CD4-positive, alpha-beta T cell treated with Interleukin-6 for 4 hours (primary cell): ENCODE results near the gene ZBED4.

Experiments
- DNase-seq: peaks from one replicate; pipeline ENCODE4 v3.0.0-alpha.2; 2020; ENCODE audit warnings: mixed read lengths

The ZBED4 gene

DNA sequence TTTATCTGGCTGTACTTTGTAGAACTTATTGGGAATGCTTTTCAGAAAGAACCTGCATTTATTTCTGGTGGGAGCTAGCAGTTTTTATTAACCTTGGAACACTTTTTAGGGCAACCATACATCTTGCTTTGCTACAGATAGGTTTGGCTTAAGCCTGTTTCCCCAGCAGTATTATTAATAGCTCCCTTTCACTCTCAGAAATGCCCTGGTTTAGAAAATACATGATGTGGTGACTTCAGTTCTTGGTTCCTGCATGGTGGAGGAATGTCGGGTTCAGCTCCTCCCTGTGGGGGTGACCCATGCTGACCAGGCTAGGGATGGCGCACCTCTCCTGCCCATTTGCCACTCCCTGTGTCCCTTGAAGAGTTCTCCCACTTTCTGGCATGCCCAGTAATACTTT, 28.2 kb downstream of the ZBED4 start:
- no peak for DNase-seq

GRCh38 chr22:49882519-49883293, 29.1 kb downstream of the ZBED4 start:
- no peak for DNase-seq

- DNase-seq: no peak
Observed at GRCh38 chr22:49883294-49883640, 29.6 kb downstream of the ZBED4 start.

DNA sequence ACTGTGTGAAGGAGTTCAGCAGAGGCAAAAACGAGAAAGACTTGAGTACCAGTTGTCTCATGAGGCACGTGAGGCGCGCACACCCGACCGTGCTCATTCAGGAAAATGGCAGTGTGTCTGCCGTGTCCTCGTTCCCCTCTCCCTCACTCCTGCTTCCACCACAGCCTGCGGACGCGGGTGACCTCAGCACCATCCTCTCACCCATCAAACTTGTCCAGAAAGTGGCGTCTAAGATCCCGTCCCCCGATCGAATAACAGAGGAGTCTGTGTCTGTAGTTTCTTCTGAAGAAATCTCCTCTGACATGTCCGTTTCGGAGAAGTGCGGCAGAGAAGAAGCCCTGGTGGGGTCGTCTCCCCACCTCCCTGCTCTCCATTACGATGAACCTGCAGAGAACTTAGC, 30.4 kb downstream of the ZBED4 start:
- DNase-seq: no peak

DNA sequence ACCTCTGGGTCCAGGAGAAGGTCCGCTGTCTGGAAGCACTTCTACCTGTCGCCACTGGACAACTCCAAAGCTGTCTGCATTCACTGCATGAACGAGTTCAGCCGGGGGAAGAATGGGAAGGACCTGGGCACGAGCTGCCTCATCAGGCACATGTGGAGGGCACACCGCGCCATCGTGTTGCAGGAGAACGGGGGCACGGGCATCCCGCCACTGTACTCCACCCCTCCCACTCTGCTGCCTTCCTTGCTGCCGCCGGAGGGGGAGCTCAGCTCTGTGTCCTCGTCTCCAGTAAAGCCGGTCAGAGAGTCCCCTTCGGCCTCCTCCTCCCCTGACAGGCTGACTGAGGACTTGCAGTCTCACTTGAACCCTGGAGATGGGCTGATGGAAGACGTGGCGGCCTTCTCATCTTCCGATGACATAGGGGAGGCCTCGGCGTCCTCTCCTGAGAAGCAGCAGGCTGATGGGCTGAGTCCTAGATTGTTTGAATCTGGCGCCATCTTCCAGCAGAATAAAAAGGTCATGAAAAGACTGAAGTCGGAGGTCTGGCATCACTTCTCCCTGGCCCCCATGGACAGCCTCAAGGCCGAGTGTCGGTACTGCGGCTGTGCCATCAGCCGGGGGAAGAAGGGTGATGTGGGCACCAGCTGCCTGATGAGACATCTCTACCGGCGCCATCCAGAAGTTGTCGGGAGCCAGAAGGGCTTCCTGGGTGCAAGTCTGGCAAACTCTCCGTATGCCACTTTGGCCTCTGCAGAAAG, 31.0 kb downstream of the ZBED4 start:
- DNase-seq: no peak

DNA sequence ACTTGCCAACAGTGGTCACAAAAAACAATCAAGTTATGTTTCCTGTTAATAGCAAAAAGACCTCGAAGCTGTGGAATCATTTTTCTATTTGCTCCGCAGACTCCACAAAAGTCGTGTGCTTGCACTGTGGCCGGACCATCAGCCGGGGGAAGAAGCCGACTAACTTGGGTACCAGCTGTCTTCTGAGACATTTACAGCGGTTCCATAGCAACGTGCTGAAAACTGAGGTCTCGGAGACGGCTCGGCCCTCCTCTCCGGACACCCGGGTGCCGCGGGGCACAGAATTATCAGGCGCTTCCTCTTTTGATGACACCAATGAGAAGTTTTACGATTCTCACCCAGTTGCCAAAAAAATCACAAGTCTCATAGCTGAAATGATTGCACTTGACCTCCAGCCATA, 31.6 kb downstream of the ZBED4 start:
- DNase-seq: no peak

DNA sequence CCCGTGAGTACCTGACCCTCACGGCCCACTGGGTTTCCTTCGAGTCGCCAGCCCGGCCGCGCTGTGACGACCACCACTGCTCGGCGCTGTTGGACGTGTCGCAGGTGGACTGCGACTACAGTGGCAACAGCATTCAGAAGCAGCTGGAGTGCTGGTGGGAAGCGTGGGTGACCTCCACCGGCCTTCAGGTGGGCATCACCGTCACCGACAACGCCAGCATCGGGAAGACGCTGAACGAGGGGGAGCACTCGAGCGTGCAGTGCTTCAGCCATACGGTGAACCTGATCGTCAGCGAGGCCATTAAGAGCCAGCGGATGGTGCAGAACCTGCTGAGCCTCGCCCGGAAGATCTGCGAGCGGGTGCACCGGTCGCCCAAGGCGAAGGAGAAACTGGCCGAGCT, 32.2 kb downstream of the ZBED4 start:
- DNase-seq: no peak

- DNase-seq: no peak
Observed at GRCh38 chr22:49886346-49887063, 32.9 kb downstream of the ZBED4 start.

DNA sequence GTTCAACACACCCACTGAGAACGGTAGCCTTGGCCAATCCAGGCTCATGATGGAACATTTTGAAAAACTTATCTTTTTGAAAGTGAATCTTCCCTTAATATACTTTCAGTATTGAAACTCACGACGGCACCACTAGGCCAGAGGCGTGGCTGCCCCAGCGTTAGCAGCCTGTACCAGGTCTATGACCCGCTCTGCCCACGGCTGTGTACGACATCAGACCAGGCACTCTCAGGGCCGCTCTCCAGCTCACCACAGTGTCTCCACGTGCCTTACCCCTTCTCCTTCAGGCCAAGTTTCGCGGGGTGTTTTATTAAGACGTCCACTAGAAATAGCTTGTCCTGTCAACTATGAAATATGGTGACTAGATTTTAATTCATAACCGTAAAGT, 33.4 kb downstream of the ZBED4 start:
- no peak for DNase-seq

GRCh38 chr22:49887702-49888101, 34.1 kb downstream of the ZBED4 start:
- DNase-seq: no peak

DNA sequence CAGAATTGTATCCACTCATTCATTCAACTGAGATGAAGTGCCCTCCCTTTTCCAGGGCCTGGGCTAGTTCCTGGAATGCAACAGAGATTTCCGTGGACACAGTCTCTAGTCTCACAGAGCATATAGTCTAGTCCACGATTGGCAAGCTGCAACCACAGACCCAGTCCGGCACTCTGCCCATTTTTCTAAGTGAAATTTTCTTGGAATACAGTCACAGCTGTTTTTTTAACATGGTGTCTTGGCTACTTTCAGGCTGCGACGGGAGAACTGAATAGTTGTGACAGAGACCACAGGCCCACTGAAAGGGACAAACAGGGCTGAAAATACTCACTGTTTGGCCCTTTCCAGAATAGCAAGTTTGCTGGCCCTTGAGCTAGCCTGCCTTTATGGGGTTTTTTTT, 35.4 kb downstream of the ZBED4 start:
- no peak for DNase-seq

GRCh38 chr22:49892226-49892899, 38.7 kb downstream of the ZBED4 start:
- DNase-seq: no peak

DNA sequence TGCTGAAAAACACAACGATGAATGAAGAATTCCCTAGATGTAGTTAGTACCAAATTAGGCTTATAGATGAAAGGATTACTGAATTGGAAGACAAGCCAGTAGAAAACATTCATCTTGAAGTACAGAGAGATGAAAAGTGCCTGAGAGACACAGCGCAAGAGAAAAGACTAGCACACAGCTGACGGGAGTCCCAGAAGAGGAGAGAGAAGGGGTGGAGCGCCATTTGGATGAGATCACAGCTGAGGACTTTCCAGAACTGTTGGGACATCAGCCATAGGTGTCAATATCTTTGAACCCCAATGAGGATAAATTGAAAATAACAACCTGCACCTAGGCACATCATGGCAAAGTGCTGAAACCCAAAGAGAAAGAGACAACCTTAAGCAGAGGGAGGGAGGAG, 39.4 kb downstream of the ZBED4 start:
- no peak for DNase-seq

- no peak for DNase-seq
Observed at GRCh38 chr22:49894322-49895054, 40.8 kb downstream of the ZBED4 start.

- DNase-seq: no peak
Observed at GRCh38 chr22:49896201-49896600, 42.6 kb downstream of the ZBED4 start.

- DNase-seq: no peak
Observed at GRCh38 chr22:49897015-49897684, 43.5 kb downstream of the ZBED4 start.

DNA sequence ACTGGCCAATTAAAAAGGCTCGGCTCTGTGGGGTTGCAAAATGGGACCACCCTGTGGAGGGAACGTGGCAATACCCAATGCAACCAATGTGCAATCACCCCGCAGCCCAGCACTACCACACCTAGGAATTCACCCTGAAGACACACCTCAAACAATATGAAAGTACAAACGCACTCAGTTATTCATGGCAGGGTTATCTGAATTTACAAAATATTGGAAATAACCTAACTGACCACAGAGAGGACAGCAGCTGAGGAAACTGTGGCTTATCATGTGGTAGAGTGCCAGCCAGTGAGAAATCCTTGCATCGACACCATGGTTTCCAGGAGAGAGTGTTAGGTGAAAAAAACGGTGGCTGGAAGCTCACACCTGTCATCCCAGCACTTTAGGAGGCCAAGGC, 45.9 kb downstream of the ZBED4 start:
- DNase-seq: no peak

DNA sequence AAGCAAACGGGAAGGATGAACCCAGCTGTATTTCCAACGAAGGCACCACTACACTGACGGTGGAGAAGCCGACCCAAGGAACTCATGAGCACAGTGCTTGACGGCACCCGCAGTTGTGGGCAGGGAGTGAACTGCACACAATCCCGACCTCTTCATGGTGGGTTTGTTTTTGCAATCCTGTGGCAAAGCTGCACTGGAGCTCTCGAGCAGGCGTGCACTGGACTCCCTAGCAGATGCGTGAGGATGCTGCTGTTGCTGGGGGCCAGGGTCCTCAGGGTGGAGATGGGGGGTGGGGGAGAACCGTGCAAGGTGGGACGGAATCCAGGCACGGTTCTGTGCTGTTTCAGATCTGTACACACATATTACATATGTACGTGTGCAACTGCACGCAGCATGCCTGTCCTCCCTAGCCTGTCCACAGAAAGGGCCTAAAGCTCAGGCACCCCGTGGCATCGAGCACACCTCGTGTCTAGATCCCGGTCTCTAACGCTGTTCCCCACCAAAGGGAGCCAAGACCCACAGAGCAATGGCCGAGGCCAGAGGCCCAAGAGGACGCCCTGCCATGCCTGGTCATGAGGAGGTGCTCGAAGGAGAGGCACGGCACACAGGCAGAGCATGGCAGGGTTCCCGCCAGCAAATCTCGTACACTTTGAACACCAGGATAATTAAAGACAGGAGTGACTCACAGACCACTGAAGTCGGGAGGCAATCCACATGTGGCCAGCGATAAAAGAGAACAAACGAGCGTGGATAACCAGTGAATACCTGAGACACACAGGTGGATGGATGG, 47.0 kb downstream of the ZBED4 start:
- DNase-seq: no peak

DNA sequence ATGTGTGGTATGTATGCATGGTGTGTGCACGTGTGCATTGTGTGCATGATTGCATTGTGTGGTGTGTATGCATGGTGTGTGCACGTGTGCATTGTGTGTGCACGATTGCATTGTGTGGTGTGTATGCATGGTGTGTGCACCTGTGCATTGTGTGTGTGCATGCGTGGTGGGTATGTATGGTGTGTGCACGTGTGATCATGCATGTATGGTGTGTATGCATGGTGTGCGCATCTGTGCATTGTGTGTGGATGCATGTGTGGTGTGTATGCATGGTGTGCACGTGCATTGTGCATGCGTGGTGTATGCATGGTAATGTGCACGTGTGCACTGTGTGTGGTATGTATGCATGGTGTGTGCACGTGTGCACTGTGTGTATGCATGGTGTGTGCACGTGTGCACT, 47.8 kb downstream of the ZBED4 start:
- no peak for DNase-seq

- no peak for DNase-seq
Observed at GRCh38 chr22:49903322-49904039, 49.8 kb downstream of the ZBED4 start.

- DNase-seq: no peak
Observed at GRCh38 chr22:49904040-49904369, 50.4 kb downstream of the ZBED4 start.
